Uterus (tissue), 2 donors: ENCODE measurements around the gene FUT8.

Experiments
- POLR2A ChIP-seq, 2 donors: fragments of 450-650 bp; IDR thresholded peaks; one replicate each; pipeline ENCODE4 v1.6.1; 2016; ENCODE audit warnings: antibody characterized with exemption in 2 of 2, mild to moderate bottlenecking in 1 of 2, moderate library complexity in 1 of 2
- TF ChIP-seq, protein P1 (sequence below), 4 experiments: fragments of 200-600 bp in 2 of 4; fragments of 450-650 bp in 2 of 4; sonication (generic) in 2 of 4; IDR thresholded peaks; one replicate each; pipeline ENCODE4 v1.5.1; 2016 to 2019; ENCODE audit warnings: antibody characterized with exemption in 4 of 4, mild to moderate bottlenecking in 2 of 4, moderate library complexity in 1 of 4

DNA sequence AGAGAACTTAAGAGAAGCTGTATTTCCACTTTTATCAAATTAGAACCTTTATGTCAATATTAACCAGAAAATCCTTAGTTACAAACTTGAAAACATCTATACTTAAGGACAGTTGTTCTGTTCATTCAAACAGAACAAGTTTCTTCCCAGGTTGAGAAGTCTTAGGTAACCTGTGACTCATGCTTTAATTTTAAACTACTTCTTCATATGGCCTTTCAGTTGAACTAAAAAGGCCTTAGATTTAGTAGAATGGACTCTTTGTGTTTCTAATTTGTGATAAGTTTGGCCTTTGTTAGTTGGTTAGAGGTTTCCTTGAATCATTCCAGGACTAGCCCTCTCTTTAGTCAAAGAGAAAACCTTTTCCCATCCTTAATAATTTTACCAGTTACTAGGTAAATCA lies 274.2 kb downstream of the FUT8 start:
- TF ChIP-seq, protein P1, sequence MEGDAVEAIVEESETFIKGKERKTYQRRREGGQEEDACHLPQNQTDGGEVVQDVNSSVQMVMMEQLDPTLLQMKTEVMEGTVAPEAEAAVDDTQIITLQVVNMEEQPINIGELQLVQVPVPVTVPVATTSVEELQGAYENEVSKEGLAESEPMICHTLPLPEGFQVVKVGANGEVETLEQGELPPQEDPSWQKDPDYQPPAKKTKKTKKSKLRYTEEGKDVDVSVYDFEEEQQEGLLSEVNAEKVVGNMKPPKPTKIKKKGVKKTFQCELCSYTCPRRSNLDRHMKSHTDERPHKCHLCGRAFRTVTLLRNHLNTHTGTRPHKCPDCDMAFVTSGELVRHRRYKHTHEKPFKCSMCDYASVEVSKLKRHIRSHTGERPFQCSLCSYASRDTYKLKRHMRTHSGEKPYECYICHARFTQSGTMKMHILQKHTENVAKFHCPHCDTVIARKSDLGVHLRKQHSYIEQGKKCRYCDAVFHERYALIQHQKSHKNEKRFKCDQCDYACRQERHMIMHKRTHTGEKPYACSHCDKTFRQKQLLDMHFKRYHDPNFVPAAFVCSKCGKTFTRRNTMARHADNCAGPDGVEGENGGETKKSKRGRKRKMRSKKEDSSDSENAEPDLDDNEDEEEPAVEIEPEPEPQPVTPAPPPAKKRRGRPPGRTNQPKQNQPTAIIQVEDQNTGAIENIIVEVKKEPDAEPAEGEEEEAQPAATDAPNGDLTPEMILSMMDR (IDR thresholded peaks at IDR 0.05) = no peak
- TF ChIP-seq POLR2A (IDR thresholded peaks at IDR 0.05) = no peak
